ENCODE measurements around the gene LTBP2.

Gene LTBP2

GRCh38 chr14:74522740-74523139 lies 89.3 kb downstream of the LTBP2 start:
- DNase-seq: no peak

GRCh38 chr14:74521756-74522155 lies 90.3 kb downstream of the LTBP2 start:
- no peak for DNase-seq

GRCh38 chr14:74519316-74520074 lies 92.5 kb downstream of the LTBP2 start:
- DNase-seq: no peak

GRCh38 chr14:74518221-74518620 lies 93.8 kb downstream of the LTBP2 start:
- no peak for DNase-seq

- no peak for DNase-seq
Observed at GRCh38 chr14:74517731-74518130, 94.3 kb downstream of the LTBP2 start.

GRCh38 chr14:74516451-74517160 lies 95.4 kb downstream of the LTBP2 start:
- DNase-seq: no peak

- no peak for DNase-seq
Observed at GRCh38 chr14:74515891-74516412, 96.1 kb downstream of the LTBP2 start.

GRCh38 chr14:74514471-74514941 lies 97.5 kb downstream of the LTBP2 start:
- peak in 1 of 2 donors; percentile 37 for DNase-seq

GRCh38 chr14:74511966-74512830 lies 99.8 kb downstream of the LTBP2 start:
- no peak for DNase-seq

- DNase-seq: no peak
Observed at GRCh38 chr14:74510959-74511409, 101.1 kb downstream of the LTBP2 start.

- no peak for DNase-seq
Observed at GRCh38 chr14:74510223-74510931, 101.7 kb downstream of the LTBP2 start.

GRCh38 chr14:74509587-74510222 lies 102.3 kb downstream of the LTBP2 start:
- no peak for DNase-seq

GRCh38 chr14:74508844-74509428 lies 103.1 kb downstream of the LTBP2 start:
- no peak for DNase-seq

GRCh38 chr14:74508292-74508731 lies 103.7 kb downstream of the LTBP2 start:
- DNase-seq: no peak

GRCh38 chr14:74507840-74508239 lies 104.2 kb downstream of the LTBP2 start:
- no peak for DNase-seq

- DNase-seq: no peak
Observed at GRCh38 chr14:74507085-74507484, 105.0 kb downstream of the LTBP2 start.

GRCh38 chr14:74506411-74506851 lies 105.6 kb downstream of the LTBP2 start:
- no peak for DNase-seq

- no peak for DNase-seq
Observed at GRCh38 chr14:74505831-74506230, 106.2 kb downstream of the LTBP2 start.

GRCh38 chr14:74504874-74505720 lies 106.9 kb downstream of the LTBP2 start:
- DNase-seq: no peak

GRCh38 chr14:74504412-74504811 lies 107.6 kb downstream of the LTBP2 start:
- DNase-seq: no peak
